Measurements from ENCODE around the gene PAX7.
"Not testable (repeated sequence)": the region's sequence is repeated elsewhere in the genome, so short reads cannot be mapped to it uniquely, and the experiment has no call there.

Gene PAX7

GRCh38 chr1:18761948-18762840 lies 131.5 kb downstream of the PAX7 start:
- no peaks in the 10 kb centered on the region for H3K9me3 Mint-ChIP-seq
- no peak overlapping the region for H3K4me3 Mint-ChIP-seq
- H3K27ac Mint-ChIP-seq, result no peak overlapping the region
- DNase-seq, result no peak
- no peaks in the 10 kb centered on the region for H3K4me1 Mint-ChIP-seq
- CTCF ChIA-PET, result no interaction called here
- no peaks in the 10 kb centered on the region for H3K36me3 Mint-ChIP-seq
- peaks cover 31% of the 10 kb centered on the region for H3K27me3 Mint-ChIP-seq

GRCh38 chr1:18764362-18764761 lies 133.7 kb downstream of the PAX7 start:
- H3K4me1 Mint-ChIP-seq, result no peaks in the 10 kb centered on the region
- CTCF ChIA-PET, result no interaction called here
- no peaks in the 10 kb centered on the region for H3K9me3 Mint-ChIP-seq
- DNase-seq, result no peak
- H3K27me3 Mint-ChIP-seq, result peaks cover 34% of the 10 kb centered on the region
- no peak overlapping the region for H3K27ac Mint-ChIP-seq
- no peaks in the 10 kb centered on the region for H3K36me3 Mint-ChIP-seq
- no peak overlapping the region for H3K4me3 Mint-ChIP-seq

- no peaks in the 10 kb centered on the region for H3K9me3 Mint-ChIP-seq
These were observed 135.1 kb downstream of the PAX7 start for GRCh38 chr1:18765725-18766124.

GRCh38 chr1:18766328-18766727 lies 135.7 kb downstream of the PAX7 start:
- no peaks in the 10 kb centered on the region for H3K36me3 Mint-ChIP-seq
- no peaks in the 10 kb centered on the region for H3K4me1 Mint-ChIP-seq
- no peak overlapping the region for H3K4me3 Mint-ChIP-seq
- no peak for DNase-seq
- H3K27ac Mint-ChIP-seq, result no peak overlapping the region
- CTCF ChIA-PET, result no interaction called here
- H3K27me3 Mint-ChIP-seq, result peaks cover 44% of the 10 kb centered on the region
- H3K9me3 Mint-ChIP-seq, result no peaks in the 10 kb centered on the region

More at GRCh38 chr1:18765725-18766124, 135.1 kb downstream of the PAX7 start:
- Mint-ChIP-seq H3K36me3 (no peaks in the 10 kb centered on the region), H3K27me3 (peaks cover 46% of the 10 kb centered on the region), H3K4me1 (no peaks in the 10 kb centered on the region), H3K27ac (no peak overlapping the region), H3K4me3 (no peak overlapping the region)
- DNase-seq, result no peak
- CTCF ChIA-PET, result no interaction called here

- peaks cover 45% of the 10 kb centered on the region for H3K27me3 Mint-ChIP-seq
- H3K27ac Mint-ChIP-seq, CTCF ChIA-PET, H3K36me3 Mint-ChIP-seq, DNase-seq, H3K4me3 Mint-ChIP-seq, H3K9me3 Mint-ChIP-seq, H3K4me1 Mint-ChIP-seq: not testable (repeated sequence)
These were observed 136.9 kb downstream of the PAX7 start for GRCh38 chr1:18767576-18767975.

GRCh38 chr1:18768086-18768485 lies 137.4 kb downstream of the PAX7 start:
- CTCF ChIA-PET, result no interaction called here
- H3K9me3 Mint-ChIP-seq, result no peaks in the 10 kb centered on the region
- no peak for DNase-seq
- no peaks in the 10 kb centered on the region for H3K36me3 Mint-ChIP-seq
- H3K27ac Mint-ChIP-seq, result no peak overlapping the region
- H3K4me3 Mint-ChIP-seq, result no peak overlapping the region
- no peaks in the 10 kb centered on the region for H3K4me1 Mint-ChIP-seq
- peaks cover 50% of the 10 kb centered on the region for H3K27me3 Mint-ChIP-seq

- DNase-seq, result no peak
These were observed 138.5 kb downstream of the PAX7 start for GRCh38 chr1:18769140-18769539.

GRCh38 chr1:18770799-18771198 lies 140.2 kb downstream of the PAX7 start:
- H3K27me3 Mint-ChIP-seq, result peaks cover 50% of the 10 kb centered on the region
- H3K36me3 Mint-ChIP-seq, result no peaks in the 10 kb centered on the region
- no peak for DNase-seq
- no peak overlapping the region for H3K4me3 Mint-ChIP-seq
- no peak overlapping the region for H3K27ac Mint-ChIP-seq
- CTCF ChIA-PET, result no interaction called here
- no peaks in the 10 kb centered on the region for H3K4me1 Mint-ChIP-seq
- H3K9me3 Mint-ChIP-seq, result no peaks in the 10 kb centered on the region

More at GRCh38 chr1:18769140-18769539, 138.5 kb downstream of the PAX7 start:
- Mint-ChIP-seq H3K9me3 (no peaks in the 10 kb centered on the region), H3K4me3 (no peak overlapping the region), H3K36me3 (no peaks in the 10 kb centered on the region), H3K27ac (no peak overlapping the region), H3K4me1 (no peaks in the 10 kb centered on the region), H3K27me3 (peaks cover 57% of the 10 kb centered on the region)
- CTCF ChIA-PET, result no interaction called here

GRCh38 chr1:18773753-18774152 lies 143.1 kb downstream of the PAX7 start:
- Mint-ChIP-seq H3K4me3 (no peak overlapping the region), H3K27me3 (peaks cover 54% of the 10 kb centered on the region), H3K27ac (no peak overlapping the region), H3K9me3 (no peaks in the 10 kb centered on the region), H3K4me1 (no peaks in the 10 kb centered on the region), H3K36me3 (no peaks in the 10 kb centered on the region)
- CTCF ChIA-PET, result no interaction called here
- DNase-seq, result no peak

- Mint-ChIP-seq H3K36me3 (no peaks in the 10 kb centered on the region), H3K4me3 (no peak overlapping the region), H3K27me3 (peaks cover 49% of the 10 kb centered on the region), H3K9me3 (no peaks in the 10 kb centered on the region), H3K4me1 (no peaks in the 10 kb centered on the region), H3K27ac (no peak overlapping the region)
- CTCF ChIA-PET, result no interaction called here
- no peak for DNase-seq
These were observed 144.7 kb downstream of the PAX7 start for GRCh38 chr1:18775341-18775740.

- no peak for DNase-seq
- H3K4me1 Mint-ChIP-seq, result no peaks in the 10 kb centered on the region
- H3K27ac Mint-ChIP-seq, result no peak overlapping the region
- peaks cover 58% of the 10 kb centered on the region for H3K27me3 Mint-ChIP-seq
- no peak overlapping the region for H3K4me3 Mint-ChIP-seq
- no peaks in the 10 kb centered on the region for H3K36me3 Mint-ChIP-seq
- no peaks in the 10 kb centered on the region for H3K9me3 Mint-ChIP-seq
- CTCF ChIA-PET, result no interaction called here
These were observed 146.1 kb downstream of the PAX7 start for GRCh38 chr1:18776777-18777176.

GRCh38 chr1:18778437-18778836 lies 147.8 kb downstream of the PAX7 start:
- Mint-ChIP-seq H3K4me1 (no peaks in the 10 kb centered on the region), H3K27ac (no peak overlapping the region), H3K27me3 (peaks cover 61% of the 10 kb centered on the region), H3K4me3 (no peak overlapping the region), H3K9me3 (no peaks in the 10 kb centered on the region), H3K36me3 (no peaks in the 10 kb centered on the region)
- DNase-seq, result no peak
- CTCF ChIA-PET, result no interaction called here

GRCh38 chr1:18781031-18781430 lies 150.4 kb downstream of the PAX7 start:
- Mint-ChIP-seq H3K4me1 (no peaks in the 10 kb centered on the region), H3K9me3 (no peaks in the 10 kb centered on the region), H3K27ac (no peak overlapping the region), H3K4me3 (no peak overlapping the region), H3K27me3 (peaks cover 62% of the 10 kb centered on the region), H3K36me3 (no peaks in the 10 kb centered on the region)
- DNase-seq, result no peak
- CTCF ChIA-PET, result no interaction called here

- no peak overlapping the region for H3K4me3 Mint-ChIP-seq
- H3K27me3 Mint-ChIP-seq, result peaks cover 46% of the 10 kb centered on the region
- no peaks in the 10 kb centered on the region for H3K4me1 Mint-ChIP-seq
- H3K27ac Mint-ChIP-seq, result no peak overlapping the region
- no peak for DNase-seq
- H3K9me3 Mint-ChIP-seq, result no peaks in the 10 kb centered on the region
- H3K36me3 Mint-ChIP-seq, result no peaks in the 10 kb centered on the region
- CTCF ChIA-PET, result no interaction called here
These were observed 153.2 kb downstream of the PAX7 start for GRCh38 chr1:18783705-18784481.

GRCh38 chr1:18784482-18784831 lies 153.8 kb downstream of the PAX7 start:
- Mint-ChIP-seq H3K9me3 (no peaks in the 10 kb centered on the region), H3K27me3 (peaks cover 41% of the 10 kb centered on the region), H3K27ac (no peak overlapping the region), H3K4me1 (no peaks in the 10 kb centered on the region), H3K36me3 (no peaks in the 10 kb centered on the region), H3K4me3 (no peak overlapping the region)
- DNase-seq, result no peak
- CTCF ChIA-PET, result no interaction called here

All from activated naive CD4-positive, alpha-beta T cell treated with anti-CD3 and anti-CD28 coated beads, Interleukin-2, amount 10 ng/mL, durations not matched to agents 7 days and 5 days (primary cell).